ENCODE results near the gene MARCHF2.

Gene MARCHF2

GRCh38 chr19:8386990-8387389 lies 26.1 kb upstream of the MARCHF2 start:
- in situ Hi-C loops (cut with HindIII; ENCODE audit: low sequenced_read_pairs) = no loop called here

- in situ Hi-C loops (cut with HindIII; ENCODE audit: low sequenced_read_pairs) = no loop called here
Observed at GRCh38 chr19:8387688-8388611, 25.2 kb upstream of the MARCHF2 start.

DNA sequence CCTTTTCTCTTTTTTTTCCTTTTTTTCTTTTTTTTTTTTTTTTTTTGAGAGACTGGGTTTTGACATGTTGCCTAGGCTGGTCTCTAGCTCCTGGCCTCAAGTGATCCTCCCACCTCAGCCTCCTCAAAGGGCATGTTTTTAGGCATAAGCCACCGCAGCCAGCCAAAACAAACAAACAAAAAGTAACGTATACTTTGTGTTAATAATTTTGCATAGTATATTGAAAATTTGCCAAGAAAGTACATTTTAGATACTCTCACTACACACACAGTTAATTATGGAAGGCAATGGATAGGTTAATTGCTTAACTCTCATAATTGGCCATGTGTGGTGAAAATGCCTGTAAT lies 24.5 kb upstream of the MARCHF2 start:
- in situ Hi-C loops (cut with HindIII; ENCODE audit: low sequenced_read_pairs) = no loop called here

GRCh38 chr19:8389891-8390616 lies 23.1 kb upstream of the MARCHF2 start, which contains the start of gene RAB11B:
TSS of gene RAB11B (plus strand) at chr19:8390360. CDS start at chr19:8390417, 57 bp downstream.
- in situ Hi-C loops (cut with HindIII; ENCODE audit: low sequenced_read_pairs) = no loop called here

DNA sequence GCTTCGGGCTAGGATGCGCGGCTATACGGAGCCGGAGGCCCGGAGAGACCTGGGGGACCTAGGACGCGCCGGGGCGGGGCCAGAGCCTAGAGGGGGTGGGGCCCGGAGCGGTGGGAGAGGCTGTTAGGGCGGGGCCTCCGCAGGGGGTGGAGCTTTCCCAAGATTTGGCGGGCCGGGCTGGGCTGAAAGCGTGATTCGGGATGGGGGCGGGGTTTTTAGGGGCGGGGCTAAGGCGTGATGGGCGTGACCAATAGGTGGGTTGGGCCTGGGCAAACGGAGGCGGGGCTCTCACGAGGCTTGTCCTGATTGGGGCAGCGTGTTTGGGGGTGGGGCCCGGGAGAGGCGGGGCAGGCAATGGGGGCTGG lies 22.5 kb upstream of the MARCHF2 start:
- in situ Hi-C loops (cut with HindIII; ENCODE audit: low sequenced_read_pairs) = no loop called here

DNA sequence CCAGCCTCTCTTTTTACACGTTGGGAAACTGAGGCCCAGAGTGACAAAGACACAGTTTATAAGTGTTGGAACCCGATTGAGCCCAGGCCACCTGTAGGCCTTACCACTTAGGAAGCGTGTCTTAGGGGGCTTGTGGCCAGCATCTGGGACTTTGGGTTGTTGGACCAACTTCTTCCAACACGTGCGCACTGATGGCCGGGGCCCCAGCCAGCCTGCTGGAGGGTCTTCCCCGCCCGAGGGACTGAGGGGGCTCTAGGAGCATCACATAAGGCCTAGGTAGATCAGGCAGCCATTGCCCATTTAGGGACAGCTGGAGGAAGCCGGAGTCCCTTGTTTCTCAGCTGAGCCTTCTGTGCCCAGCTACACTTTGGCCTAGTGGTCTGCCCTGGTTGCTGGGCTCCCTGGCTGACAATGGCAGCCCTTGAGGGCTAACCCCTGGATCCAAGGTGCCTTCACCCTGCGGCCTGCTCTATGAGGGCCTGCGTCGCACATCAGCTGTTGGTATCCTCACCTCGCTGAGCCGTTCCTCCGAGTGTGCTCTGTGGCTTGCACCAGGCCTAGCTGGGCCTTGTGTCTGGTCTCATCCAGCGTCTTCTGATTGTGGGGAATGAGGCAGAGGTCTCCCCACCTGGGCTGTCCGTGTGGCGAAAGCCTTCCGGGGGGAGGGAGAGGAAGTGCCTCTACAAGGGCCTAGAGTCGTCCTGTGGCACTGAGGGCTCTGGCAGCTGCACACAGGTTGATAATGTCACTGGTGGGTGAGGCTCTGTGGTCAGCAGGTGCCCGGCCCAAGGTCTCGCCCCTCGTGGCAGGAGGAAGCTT lies 21.7 kb upstream of the MARCHF2 start:
- in situ Hi-C loops (cut with HindIII; ENCODE audit: low sequenced_read_pairs) = no loop called here

GRCh38 chr19:8392017-8392591 lies 21.0 kb upstream of the MARCHF2 start:
- in situ Hi-C loops (cut with HindIII; ENCODE audit: low sequenced_read_pairs) = no loop called here

- in situ Hi-C loops (cut with HindIII; ENCODE audit: low sequenced_read_pairs) = no loop called here
Observed at GRCh38 chr19:8393192-8393870, 19.8 kb upstream of the MARCHF2 start.

GRCh38 chr19:8393871-8394250 lies 19.2 kb upstream of the MARCHF2 start:
- in situ Hi-C loops (cut with HindIII; ENCODE audit: low sequenced_read_pairs) = no loop called here

DNA sequence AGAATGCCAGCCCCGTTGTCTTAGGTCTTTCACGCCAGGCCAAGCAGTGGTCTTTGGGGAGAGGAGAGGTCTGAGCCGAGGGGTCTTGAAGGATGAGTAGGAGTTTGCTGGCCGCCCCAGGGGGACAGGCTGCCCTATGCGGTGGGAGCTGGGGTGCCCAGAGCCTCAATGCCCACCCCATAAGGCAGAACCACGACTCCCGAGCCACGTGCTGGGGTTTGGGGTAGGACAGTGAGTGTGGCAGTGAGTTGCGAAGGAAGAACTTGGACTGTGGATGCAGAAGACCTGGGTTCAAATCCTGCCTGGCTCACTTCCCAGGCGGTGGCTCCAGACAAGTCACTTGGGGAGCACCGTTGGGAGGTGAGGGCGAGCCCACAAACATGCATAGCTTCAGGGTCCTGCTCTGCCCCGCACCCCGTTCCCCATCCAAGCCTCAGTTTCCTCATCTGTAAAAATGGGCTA lies 17.5 kb upstream of the MARCHF2 start:
- in situ Hi-C loops (cut with HindIII; ENCODE audit: low sequenced_read_pairs) = no loop called here

DNA sequence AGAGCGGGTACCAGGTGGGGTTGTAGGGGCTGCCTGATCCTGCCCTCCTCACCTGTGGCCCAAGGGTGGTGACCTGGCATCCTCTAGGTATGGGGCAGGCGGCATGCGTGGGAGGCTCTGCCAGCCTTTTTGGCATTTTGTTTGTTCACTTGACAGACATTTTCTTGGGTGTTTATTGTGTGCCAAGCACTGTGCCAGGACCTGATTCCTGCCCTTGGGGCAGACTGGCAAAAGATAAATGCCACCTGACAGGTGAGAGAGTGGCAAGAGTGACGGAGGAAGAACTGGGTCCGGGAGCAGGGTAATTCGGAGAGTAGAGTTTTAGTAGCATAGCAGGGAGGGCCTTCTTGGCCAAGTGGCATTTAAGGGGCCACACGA lies 16.9 kb upstream of the MARCHF2 start:
- in situ Hi-C loops (cut with HindIII; ENCODE audit: low sequenced_read_pairs) = no loop called here

GRCh38 chr19:8396563-8397203 lies 16.4 kb upstream of the MARCHF2 start:
- in situ Hi-C loops (cut with HindIII; ENCODE audit: low sequenced_read_pairs) = no loop called here

GRCh38 chr19:8397271-8397670 lies 15.8 kb upstream of the MARCHF2 start:
- in situ Hi-C loops (cut with HindIII; ENCODE audit: low sequenced_read_pairs) = no loop called here

- in situ Hi-C loops (cut with HindIII; ENCODE audit: low sequenced_read_pairs) = no loop called here
Observed at GRCh38 chr19:8397746-8398310, 15.3 kb upstream of the MARCHF2 start.

DNA sequence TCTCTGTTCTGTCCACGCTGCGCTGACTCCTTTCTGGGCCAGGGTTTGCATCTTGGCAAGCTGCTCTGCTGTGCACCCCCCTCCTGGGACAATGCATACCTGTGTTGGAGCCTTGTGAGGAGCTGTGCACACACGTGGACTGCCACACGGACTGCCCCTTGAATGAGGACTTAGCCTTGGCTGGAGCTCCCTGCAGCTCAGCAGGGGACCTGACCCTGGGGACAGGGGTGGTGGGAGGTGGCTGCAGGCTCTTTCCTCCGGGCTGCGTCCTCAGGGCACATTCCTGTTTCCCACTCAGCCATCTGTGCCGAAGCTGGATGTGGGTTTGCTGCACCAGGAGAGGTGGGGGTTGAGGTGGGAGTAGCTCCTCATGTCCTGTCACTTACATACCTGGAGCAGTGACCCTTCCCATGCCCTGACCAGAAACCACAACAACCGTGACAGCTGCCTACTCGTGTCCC lies 14.8 kb upstream of the MARCHF2 start:
- in situ Hi-C loops (cut with HindIII; ENCODE audit: low sequenced_read_pairs) = no loop called here

DNA sequence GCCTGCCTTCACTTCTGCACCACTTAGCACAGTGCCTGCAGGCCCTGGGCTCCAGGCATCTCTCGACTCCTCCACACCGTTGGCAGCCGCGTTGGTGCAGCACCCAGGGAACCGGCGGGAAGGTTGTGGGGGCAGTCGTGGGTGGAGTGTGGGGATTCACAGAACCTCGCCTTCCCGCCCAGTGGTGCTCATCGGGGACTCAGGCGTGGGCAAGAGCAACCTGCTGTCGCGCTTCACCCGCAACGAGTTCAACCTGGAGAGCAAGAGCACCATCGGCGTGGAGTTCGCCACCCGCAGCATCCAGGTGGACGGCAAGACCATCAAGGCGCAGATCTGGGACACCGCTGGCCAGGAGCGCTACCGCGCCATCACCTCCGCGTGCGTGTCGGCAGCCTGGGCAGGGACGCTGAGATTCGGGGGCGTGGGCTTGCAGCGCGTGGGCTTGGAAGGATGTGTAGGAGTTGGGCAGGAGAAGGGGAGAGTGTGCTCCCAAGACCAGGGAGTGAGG lies 13.4 kb upstream of the MARCHF2 start:
- in situ Hi-C loops (cut with HindIII; ENCODE audit: low sequenced_read_pairs) = no loop called here

GRCh38 chr19:8401981-8402411 lies 11.1 kb upstream of the MARCHF2 start:
- in situ Hi-C loops (cut with HindIII; ENCODE audit: low sequenced_read_pairs) = no loop called here

- in situ Hi-C loops (cut with HindIII; ENCODE audit: low sequenced_read_pairs) = no loop called here
Observed at GRCh38 chr19:8403098-8403819, 9.8 kb upstream of the MARCHF2 start.

GRCh38 chr19:8403820-8404109 lies 9.3 kb upstream of the MARCHF2 start:
- in situ Hi-C loops (cut with HindIII; ENCODE audit: low sequenced_read_pairs) = no loop called here
